ENCODE data around the gene BICD2. TPM values are rescaled to one million over a fixed set of nuclear protein-coding genes. Genes with fewer than 3 reads are reported as not detected.

Gene BICD2
- total and polyA plus RNA-seq, 2 donors (not counting 1 experiment from before 2014, with no cell fraction given), result 9.1 to 35.8 TPM

GRCh38 chr9:92795000-92795399, 30.4 kb upstream of the BICD2 start:
- TF ChIP-seq EZH2 (IDR thresholded peaks at IDR 0.05; ENCODE audit: low read length, missing control alignments) (no peak), CTCF (conservative IDR thresholded peaks at IDR 0.05 in 1 of 2, IDR thresholded peaks at IDR 0.05 in 1 of 2; ENCODE audit: low read depth in 1 of 2, low read length in 2 of 2) (no peak)
- Histone ChIP-seq H3K27me3 (ENCODE audit: control insufficient read depth, insufficient read depth, low read length) (peaks cover 28% of the 10 kb centered on the region), H3K4me2 (ENCODE audit: extremely low read depth, insufficient read depth, low read length) (no peak overlapping the region)

GRCh38 chr9:92794426-92794825, 29.8 kb upstream of the BICD2 start:
- Histone ChIP-seq H3K27me3 (ENCODE audit: control insufficient read depth, insufficient read depth, low read length) (peaks cover 28% of the 10 kb centered on the region), H3K9ac (ENCODE audit: insufficient read depth, low read length) (no peak overlapping the region), H3K4me2 (ENCODE audit: extremely low read depth, insufficient read depth, low read length) (no peak overlapping the region), H3K4me1 (ENCODE audit: control insufficient read depth, extremely low read depth, insufficient read depth, low read length) (no peaks in the 10 kb centered on the region), H3K9me3 (ENCODE audit: control insufficient read depth, insufficient read depth, low read depth, low read length) (no peaks in the 10 kb centered on the region), H2AFZ (ENCODE audit: low read length) (no peak overlapping the region), H3K4me3 (replicated peaks in 1 of 4; ENCODE audit: control extremely low read depth in 1 of 4, insufficient read depth in 1 of 4, low read depth in 3 of 4, low read length in 4 of 4) (no peak overlapping the region), H3K27ac (ENCODE audit: insufficient read depth, low read length) (no peak overlapping the region), H3K36me3 (ENCODE audit: control insufficient read depth, insufficient read depth, low read length) (no peaks in the 10 kb centered on the region), H4K20me1 (ENCODE audit: control insufficient read depth, extremely low read depth, insufficient read depth, low read length) (no peaks in the 10 kb centered on the region), H3K79me2 (ENCODE audit: control insufficient read depth, insufficient read depth, low read length) (no peaks in the 10 kb centered on the region)
- no peak for DNase-seq (ENCODE audit: low read depth in 2 of 2)
- no peak for TF ChIP-seq CTCF (conservative IDR thresholded peaks at IDR 0.05 in 1 of 2, IDR thresholded peaks at IDR 0.05 in 1 of 2; ENCODE audit: low read depth in 1 of 2, low read length in 2 of 2)

More at GRCh38 chr9:92795000-92795399, 30.4 kb upstream of the BICD2 start:
- no peaks in the 10 kb centered on the region for H3K36me3 ChIP-seq (ENCODE audit: control insufficient read depth, insufficient read depth, low read length)
- no peaks in the 10 kb centered on the region for H3K79me2 ChIP-seq (ENCODE audit: control insufficient read depth, insufficient read depth, low read length)
- H3K9me3 ChIP-seq (ENCODE audit: control insufficient read depth, insufficient read depth, low read depth, low read length), result no peaks in the 10 kb centered on the region
- H3K4me3 ChIP-seq (replicated peaks in 1 of 4; ENCODE audit: control extremely low read depth in 1 of 4, insufficient read depth in 1 of 4, low read depth in 3 of 4, low read length in 4 of 4), result no peak overlapping the region
- no peak overlapping the region for H2AFZ ChIP-seq (ENCODE audit: low read length)
- DNase-seq (ENCODE audit: low read depth in 2 of 2), result no peak
- no peaks in the 10 kb centered on the region for H4K20me1 ChIP-seq (ENCODE audit: control insufficient read depth, extremely low read depth, insufficient read depth, low read length)
- H3K27ac ChIP-seq (ENCODE audit: insufficient read depth, low read length), result no peak overlapping the region
- no peak overlapping the region for H3K9ac ChIP-seq (ENCODE audit: insufficient read depth, low read length)
- H3K4me1 ChIP-seq (ENCODE audit: control insufficient read depth, extremely low read depth, insufficient read depth, low read length), result no peaks in the 10 kb centered on the region

GRCh38 chr9:92790542-92791527, 26.2 kb upstream of the BICD2 start:
- H3K27me3 ChIP-seq (ENCODE audit: control insufficient read depth, insufficient read depth, low read length), result peaks cover 17% of the 10 kb centered on the region
- peak; percentile 60 to 80 for DNase-seq (ENCODE audit: low read depth in 2 of 2)
- H3K4me2 ChIP-seq (ENCODE audit: extremely low read depth, insufficient read depth, low read length), result peak overlapping the region; percentile 40
- no peak overlapping the region for H3K27ac ChIP-seq (ENCODE audit: insufficient read depth, low read length)
- no peak overlapping the region for H2AFZ ChIP-seq (ENCODE audit: low read length)
- no peaks in the 10 kb centered on the region for H3K36me3 ChIP-seq (ENCODE audit: control insufficient read depth, insufficient read depth, low read length)
- TF ChIP-seq CTCF (conservative IDR thresholded peaks at IDR 0.05 in 1 of 2, IDR thresholded peaks at IDR 0.05 in 1 of 2; ENCODE audit: low read depth in 1 of 2, low read length in 2 of 2), result peak; percentile 78 to 81
- no peak for TF ChIP-seq EZH2 (IDR thresholded peaks at IDR 0.05; ENCODE audit: low read length, missing control alignments)
- no peak overlapping the region for H3K4me3 ChIP-seq (replicated peaks in 1 of 4; ENCODE audit: control extremely low read depth in 1 of 4, insufficient read depth in 1 of 4, low read depth in 3 of 4, low read length in 4 of 4)
- no peaks in the 10 kb centered on the region for H3K9me3 ChIP-seq (ENCODE audit: control insufficient read depth, insufficient read depth, low read depth, low read length)
- H4K20me1 ChIP-seq (ENCODE audit: control insufficient read depth, extremely low read depth, insufficient read depth, low read length), result no peaks in the 10 kb centered on the region
- no peak overlapping the region for H3K9ac ChIP-seq (ENCODE audit: insufficient read depth, low read length)
- H3K79me2 ChIP-seq (ENCODE audit: control insufficient read depth, insufficient read depth, low read length), result no peaks in the 10 kb centered on the region
- H3K4me1 ChIP-seq (ENCODE audit: control insufficient read depth, extremely low read depth, insufficient read depth, low read length), result no peaks in the 10 kb centered on the region
